ENCODE data around the gene TCF3.
A peak's percentile ranks its signal among the peaks of the same experiment; 100 is the strongest.
"Not testable (repeated sequence)": the region's sequence is repeated elsewhere in the genome, so short reads cannot be mapped to it uniquely, and the experiment has no call there.

The TCF3 gene

GRCh38 chr19:1652471-1653299 is at the start of gene TCF3:
TSS of gene TCF3 (minus strand) at chr19:1652615. CDS start at chr19:1650248, 2,367 bp downstream.
- peak; percentile 98 for DNase-seq (ENCODE audit: low read depth)

- no peak for DNase-seq (ENCODE audit: low read depth)
Observed at GRCh38 chr19:1700733-1701663, 48.6 kb upstream of the TCF3 start.

- DNase-seq (ENCODE audit: low read depth), result no peak
Observed at GRCh38 chr19:1699998-1700732, 47.8 kb upstream of the TCF3 start.

- DNase-seq (ENCODE audit: low read depth), result no peak
Observed at GRCh38 chr19:1699386-1699785, 47.0 kb upstream of the TCF3 start.

- DNase-seq (ENCODE audit: low read depth), result no peak
Observed at GRCh38 chr19:1698636-1699035, 46.2 kb upstream of the TCF3 start.

GRCh38 chr19:1695481-1695880 is 43.1 kb upstream of the TCF3 start:
- not testable (repeated sequence) for DNase-seq (ENCODE audit: low read depth)

- DNase-seq (ENCODE audit: low read depth), result no peak
Observed at GRCh38 chr19:1691589-1692290, 39.3 kb upstream of the TCF3 start.

- peak; percentile 39 for DNase-seq (ENCODE audit: low read depth)
Observed at GRCh38 chr19:1690699-1691307, 38.4 kb upstream of the TCF3 start.

GRCh38 chr19:1685785-1686184 is 33.4 kb upstream of the TCF3 start:
- DNase-seq (ENCODE audit: low read depth), result not testable (repeated sequence)

- no peak for DNase-seq (ENCODE audit: low read depth)
Observed at GRCh38 chr19:1685046-1685445, 32.6 kb upstream of the TCF3 start.

GRCh38 chr19:1684573-1684912 is 32.1 kb upstream of the TCF3 start:
- DNase-seq (ENCODE audit: low read depth), result no peak

- DNase-seq (ENCODE audit: low read depth), result no peak
Observed at GRCh38 chr19:1683869-1684572, 31.6 kb upstream of the TCF3 start.

GRCh38 chr19:1680976-1681375 is 28.6 kb upstream of the TCF3 start:
- DNase-seq (ENCODE audit: low read depth), result no peak

- no peak for DNase-seq (ENCODE audit: low read depth)
Observed at GRCh38 chr19:1678073-1678472, 25.7 kb upstream of the TCF3 start.

GRCh38 chr19:1676351-1677266 is 24.2 kb upstream of the TCF3 start:
- DNase-seq (ENCODE audit: low read depth), result no peak

GRCh38 chr19:1675633-1676350 is 23.4 kb upstream of the TCF3 start:
- DNase-seq (ENCODE audit: low read depth), result no peak

GRCh38 chr19:1674293-1674679 is 21.9 kb upstream of the TCF3 start:
- no peak for DNase-seq (ENCODE audit: low read depth)

- no peak for DNase-seq (ENCODE audit: low read depth)
Observed at GRCh38 chr19:1673645-1674292, 21.4 kb upstream of the TCF3 start.
